ENCODE measurements around the gene GINS3.
"Not testable (repeated sequence)": the region's sequence is repeated elsewhere in the genome, so short reads cannot be mapped to it uniquely, and the experiment has no call there.

Gene GINS3

DNA sequence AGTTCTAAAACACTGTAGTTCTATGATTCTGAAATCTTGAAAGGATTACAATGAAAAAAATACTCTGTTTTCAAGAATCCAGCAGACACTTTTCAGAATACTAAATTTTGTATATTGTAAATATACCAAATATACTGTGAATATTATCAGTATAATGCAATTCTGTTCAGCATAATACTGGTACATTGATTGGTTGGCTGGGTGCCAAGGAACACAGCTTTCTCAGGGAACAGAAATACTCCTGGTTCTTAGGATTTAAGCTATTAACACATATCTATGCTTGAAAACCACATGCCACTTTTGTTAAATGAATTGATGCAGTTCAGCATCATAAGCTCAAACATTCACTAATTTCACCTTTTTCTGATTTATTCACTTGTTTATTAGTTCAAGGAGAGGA, 2.5 kb upstream of the GINS3 start:
- DNase-seq (ENCODE audit: low read depth in 3 of 3): no peak

DNA sequence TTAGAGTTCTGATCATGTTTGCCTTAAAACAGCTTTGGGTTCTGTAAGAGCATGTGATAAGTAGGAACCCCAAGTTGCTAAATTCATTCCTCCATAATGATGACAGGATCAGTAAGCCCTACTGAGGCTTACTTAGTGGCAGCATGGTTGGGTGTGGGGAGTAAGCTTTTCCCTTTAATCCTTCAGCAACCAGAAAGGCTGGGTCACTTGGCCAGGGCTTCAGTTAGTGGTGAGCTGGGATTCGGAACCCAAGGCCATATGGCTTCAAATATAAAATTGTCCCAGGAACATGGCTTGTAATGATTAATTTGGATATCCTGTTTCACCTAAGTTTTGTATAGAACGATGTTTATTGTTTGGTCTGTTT, 850 bp downstream of the GINS3 start:
- no peak for DNase-seq (ENCODE audit: low read depth in 3 of 3)

DNA sequence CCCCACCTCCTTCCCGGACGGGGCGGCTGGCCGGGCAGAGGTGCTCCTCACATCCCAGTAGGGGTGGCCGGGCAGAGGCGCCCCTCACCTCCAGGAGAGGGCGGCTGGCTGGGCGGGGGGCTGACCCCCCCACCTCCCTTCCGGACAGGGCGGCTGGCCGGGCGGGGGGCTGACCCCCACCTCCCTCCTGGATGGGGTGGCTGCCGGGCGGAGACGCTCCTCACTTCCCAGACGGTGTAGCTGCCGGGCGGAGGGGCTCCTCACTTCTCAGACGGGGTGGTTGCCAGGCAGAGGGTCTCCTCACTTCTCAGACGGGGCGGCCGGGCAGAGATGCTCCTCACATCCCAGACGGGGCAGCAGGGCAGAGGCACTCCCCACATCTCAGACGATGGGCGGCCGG, 4.6 kb downstream of the GINS3 start:
- not testable (repeated sequence) for DNase-seq (ENCODE audit: low read depth in 3 of 3)

DNA sequence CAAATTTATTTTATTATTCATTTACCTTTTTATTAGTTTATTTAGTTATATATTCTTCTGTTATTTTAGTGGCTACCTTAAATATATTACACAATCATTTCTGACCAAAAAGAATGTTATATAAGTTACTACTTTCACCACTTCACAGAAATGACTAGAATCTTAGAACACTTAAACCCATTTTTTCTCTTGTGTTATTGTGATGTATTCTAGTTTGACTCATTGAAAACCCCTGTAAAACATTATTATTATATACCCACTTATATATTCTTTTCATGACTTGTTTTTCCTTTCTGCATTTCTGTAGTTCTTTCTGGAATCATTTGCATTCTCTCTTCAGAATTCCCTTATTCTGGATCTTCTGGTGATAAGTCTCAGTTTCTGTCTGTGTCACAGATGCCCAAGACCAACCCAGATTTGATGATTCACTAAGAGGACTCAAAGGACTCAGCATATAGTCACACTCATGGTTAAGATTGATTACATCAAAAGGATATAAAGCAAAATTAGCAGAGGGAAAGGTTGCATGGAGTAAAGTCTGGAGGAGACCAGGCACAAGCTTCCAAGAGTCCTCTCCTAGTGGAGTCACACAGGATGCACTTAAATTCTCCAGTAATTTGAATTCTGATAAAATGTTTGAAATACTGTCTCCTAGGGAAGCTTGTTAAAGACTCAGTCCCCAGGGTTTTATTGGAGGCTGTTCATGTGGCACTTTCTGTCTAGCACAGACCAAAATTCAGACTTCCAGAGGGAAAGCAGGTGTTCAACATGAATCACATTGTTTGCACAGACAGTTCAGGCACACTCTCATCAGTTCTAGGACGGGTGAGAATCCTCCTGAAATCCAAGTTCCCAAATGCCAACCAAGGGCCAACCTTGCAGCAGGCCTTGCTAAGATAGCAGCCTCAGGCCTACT, 7.7 kb downstream of the GINS3 start:
- DNase-seq (ENCODE audit: low read depth in 3 of 3): no peak

DNA sequence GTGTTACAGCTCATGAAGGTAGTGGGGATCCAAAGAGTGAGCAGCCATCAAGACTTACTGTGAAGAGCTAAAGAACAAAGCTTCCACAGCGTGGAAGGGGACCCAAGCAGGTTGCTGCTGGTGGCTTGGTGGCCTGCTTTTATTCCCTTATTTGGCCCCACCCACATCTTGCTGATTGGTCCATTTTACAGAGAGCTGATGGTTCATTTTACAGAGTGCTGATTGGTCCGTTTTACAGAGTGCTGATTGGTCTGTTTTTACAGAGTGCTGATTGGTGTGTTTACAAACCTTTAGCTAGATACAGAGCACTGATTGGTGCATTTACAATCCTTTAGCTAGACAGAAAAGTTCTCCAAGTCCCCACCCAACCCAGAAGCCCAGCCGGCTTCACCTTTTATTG, 9.0 kb downstream of the GINS3 start:
- not testable (repeated sequence) for DNase-seq (ENCODE audit: low read depth in 3 of 3)

DNA sequence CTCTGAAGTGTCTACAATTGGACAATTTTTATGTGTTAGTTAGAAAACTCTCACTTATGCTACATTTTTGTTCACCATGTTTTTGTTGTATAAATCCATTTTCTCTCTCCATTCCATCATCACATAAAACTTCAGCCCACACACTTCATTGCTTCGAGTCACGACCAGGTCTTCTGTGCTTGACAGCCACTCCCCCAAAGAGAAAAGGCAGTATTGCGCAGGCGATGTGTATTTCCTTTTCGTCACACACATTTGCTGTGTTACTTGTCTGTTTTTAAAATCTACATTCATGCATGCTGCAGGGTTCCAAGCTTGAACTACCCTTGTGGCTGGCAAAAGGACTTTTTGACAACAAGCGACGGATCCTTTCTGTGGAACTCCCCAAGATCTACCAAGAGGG, 10.5 kb downstream of the GINS3 start:
- DNase-seq (ENCODE audit: low read depth in 3 of 3): no peak

DNA sequence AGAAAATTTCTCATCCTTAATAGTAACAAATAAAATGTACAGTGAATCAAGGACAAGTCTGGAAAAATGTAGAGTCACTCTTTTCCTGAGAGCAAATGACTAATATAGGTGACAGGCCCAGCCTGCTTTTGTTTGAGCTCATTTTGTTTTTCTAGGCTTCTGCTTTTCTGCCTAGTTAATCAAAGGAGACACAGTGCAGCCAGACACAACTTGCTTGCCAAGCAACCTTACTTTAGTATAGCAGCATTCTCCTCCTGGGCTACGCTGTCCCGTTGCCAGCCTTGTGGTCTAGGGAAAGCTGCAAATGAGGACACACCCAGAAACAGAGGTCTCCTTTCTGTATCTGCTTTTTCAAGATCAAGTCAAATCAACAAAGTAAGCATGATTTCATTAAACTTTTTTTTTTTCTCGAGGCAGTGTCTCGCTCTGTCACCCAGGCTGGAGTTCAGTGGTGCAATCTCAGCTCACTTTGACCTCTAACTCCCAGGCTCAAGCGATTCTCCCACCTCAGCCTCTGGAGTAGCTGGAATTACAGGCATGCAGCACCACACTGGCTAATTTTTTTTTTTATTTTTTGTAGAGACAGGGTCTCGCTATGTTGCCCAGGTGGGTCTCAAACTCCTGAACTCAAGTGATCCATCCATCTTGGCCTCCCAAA, 17.2 kb downstream of the GINS3 start:
- DNase-seq (ENCODE audit: low read depth in 3 of 3): no peak

DNA sequence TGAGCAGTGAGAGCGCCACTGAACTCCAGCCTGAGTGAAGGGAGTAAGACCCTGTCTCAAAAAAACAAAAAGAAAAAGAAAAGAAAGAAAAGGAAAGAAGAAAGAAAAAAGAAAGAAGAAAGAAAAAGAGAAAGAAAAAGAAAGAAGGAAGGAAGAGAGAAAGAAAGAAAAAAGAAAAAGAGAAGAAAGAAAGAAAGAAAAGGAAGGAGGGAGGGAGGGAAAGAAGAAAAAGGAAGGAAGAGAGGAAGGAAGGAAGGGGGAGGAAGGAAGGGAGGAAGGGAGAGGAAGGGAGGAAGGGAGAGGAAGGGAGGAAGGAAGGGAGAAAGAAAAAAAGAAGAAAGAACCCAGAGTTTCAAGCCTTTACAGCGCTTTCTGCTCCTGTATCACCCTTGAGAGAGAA, 19.1 kb downstream of the GINS3 start:
- no peak for DNase-seq (ENCODE audit: low read depth in 3 of 3)

DNA sequence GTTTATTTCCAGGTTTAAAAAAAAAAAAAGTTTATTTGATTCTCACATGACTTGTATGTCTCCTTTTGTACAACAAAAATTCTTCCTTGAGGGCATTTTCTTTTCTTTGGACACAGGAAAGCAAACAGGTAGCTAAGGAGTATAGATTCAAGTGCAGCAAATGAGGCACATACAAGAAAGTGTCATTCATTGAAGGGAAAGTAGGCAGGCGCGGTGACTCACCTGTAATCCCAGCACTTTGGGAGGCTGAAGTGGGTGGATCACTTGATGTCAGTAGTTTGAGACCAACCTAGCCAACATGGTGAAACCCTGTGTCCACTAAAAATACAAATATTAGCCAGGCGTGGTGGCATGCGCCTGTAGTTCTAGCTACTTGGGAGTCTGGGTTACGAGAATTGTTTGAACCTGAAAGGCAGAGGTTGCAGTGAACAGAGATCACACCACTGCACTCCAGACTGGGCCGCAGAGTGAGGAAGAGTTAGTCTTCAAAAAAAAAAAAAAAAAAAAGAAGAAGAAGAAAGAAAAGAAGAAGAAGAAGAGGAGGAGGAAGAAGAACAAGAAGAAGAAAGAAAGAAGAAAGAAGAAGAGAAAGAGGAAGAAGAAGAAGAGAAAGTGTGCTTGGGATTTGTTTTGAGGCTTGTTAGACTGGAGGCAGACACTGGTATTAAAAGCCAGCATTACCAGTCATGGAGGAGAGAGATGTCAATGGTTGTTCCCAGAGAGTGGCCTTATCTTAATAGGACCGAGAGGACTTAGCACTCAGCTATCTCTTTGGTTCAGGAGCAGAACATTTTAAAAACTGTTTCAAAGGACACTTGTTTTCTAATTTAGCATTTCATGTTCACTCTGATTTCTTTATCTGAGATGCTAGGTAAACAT, 19.7 kb downstream of the GINS3 start:
- DNase-seq (ENCODE audit: low read depth in 3 of 3): no peak

DNA sequence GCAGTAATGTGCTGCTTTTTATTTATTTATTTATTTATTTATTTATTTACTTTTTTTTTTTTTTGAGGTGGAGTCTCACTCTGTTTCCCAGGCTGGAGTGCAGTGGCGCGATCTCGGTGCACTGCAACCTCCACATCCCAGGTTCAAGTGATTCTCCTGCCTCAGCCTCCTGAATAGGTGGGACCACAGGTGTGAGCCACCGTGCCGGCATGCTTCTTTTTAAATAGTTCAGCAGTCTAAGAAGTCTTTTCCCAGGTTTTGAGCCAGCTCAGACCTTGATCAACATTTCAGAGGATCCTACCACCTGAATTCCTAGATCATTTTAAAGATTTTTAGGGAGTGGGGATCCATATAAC, 20.3 kb downstream of the GINS3 start:
- not testable (repeated sequence) for DNase-seq (ENCODE audit: low read depth in 3 of 3)

DNA sequence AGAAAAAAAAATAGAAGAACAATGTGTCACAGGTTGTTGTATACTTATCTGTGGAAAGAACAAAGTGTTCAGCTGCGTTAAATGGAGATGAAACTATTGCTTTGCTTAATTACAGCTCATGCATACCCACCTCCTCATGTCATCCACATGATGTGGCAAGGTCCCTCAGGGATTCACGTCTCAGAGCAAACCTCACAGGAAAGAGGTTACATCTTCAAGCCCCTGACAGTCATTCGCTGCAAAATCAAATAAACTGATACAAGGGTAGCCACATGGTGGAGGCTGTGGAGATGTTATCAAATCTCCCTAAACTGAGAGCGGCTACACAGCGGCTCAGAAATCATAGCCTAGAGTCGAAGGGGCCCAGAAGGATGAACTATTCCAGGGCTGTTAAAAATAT, 21.1 kb downstream of the GINS3 start:
- DNase-seq (ENCODE audit: low read depth in 3 of 3): no peak

DNA sequence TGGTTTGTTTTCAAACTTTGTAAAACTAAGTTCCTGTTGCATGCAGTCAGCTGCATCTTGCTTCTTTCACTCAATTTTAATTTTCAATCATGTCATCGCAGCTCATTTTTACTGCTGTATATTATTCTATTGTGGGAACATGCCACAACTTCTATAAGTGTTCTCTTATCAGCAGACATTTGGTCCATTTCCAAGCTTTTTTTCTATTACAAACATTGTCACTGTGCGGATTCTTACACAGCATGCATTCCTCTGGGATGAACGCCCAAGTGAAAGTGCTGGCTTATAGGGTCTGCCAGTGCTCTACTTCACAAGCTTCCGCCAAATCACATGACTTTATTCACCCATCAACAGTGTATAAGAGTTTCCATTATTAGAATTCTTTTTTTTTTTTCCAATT, 22.7 kb downstream of the GINS3 start:
- DNase-seq (ENCODE audit: low read depth in 3 of 3): no peak

DNA sequence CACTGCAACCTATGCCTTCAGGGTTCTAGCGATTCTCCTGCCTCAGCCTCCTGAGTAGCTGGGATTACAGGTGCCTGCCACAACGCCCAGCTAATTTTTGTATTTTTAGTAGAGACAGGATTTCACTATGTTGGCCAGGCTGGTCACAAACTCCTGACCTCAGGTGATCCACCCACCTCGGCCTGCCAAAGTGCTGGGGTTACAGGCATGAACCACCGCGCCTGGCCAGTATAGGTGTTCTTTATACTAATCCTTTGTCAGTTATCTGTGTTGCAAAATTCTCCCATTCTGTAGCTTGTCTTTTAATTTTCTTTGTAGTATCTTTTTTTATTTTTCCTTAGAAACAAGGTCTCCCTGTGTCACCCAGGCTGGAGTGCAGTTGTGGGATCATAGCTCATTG, 23.7 kb downstream of the GINS3 start:
- DNase-seq (ENCODE audit: low read depth in 3 of 3): not testable (repeated sequence)

DNA sequence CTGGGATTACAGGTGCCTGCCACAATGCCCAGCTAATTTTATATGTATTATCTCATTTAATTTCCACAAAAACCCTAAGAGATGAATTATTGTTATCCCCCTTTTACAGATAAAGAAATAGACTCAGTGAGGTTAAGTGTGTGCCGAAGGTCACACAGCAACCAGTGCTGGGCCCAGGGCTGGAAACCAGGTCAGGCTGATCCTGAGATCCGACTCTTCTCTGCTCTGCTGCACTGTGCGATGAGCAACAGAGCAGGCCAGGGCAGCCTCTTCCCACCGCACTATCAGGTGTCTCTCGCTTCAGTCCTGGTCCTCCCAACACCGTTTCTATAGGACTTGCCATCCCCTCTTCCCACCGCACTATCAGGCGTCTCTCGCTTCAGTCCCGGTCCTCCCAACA, 24.8 kb downstream of the GINS3 start:
- DNase-seq (ENCODE audit: low read depth in 3 of 3): no peak

DNA sequence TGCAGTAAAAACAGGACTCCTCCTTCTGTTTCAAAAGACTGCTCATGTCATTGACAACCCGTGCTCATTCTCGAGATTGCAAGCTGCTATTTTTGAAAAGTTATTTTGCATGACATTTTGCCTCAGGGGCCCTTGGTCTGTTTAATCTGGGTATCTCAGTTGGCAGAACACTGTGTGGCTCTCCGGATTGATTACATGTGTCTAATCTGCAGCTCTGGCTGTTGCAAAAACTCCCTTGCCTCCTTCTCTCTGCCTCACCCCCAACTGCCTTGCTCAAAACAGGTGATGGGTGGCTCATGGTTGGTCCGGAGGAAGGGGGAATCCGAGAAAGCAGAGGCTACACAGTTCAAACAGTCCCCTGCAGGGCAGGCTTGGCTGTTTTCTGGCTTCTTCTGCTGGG, 25.3 kb downstream of the GINS3 start:
- DNase-seq (ENCODE audit: low read depth in 3 of 3): no peak

DNA sequence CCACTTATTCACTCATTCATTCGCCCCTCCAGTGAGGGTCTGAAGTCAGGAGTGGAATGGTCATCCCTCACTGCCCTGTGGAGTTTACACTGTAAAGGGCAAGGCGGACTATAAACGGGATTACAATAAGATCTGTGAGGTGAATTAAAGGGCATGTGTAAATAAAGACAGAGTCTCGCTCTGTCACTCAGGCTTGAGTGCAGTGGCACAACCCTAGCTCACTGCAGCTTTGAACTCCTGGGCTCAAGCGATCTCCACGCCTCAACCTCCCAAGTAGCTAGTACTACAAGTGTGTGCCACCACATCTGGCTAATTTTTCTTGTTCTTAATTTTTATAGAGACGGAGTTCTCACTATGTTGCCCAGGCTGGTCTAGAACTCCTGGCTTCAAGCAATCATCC, 25.8 kb downstream of the GINS3 start:
- DNase-seq (ENCODE audit: low read depth in 3 of 3): no peak

DNA sequence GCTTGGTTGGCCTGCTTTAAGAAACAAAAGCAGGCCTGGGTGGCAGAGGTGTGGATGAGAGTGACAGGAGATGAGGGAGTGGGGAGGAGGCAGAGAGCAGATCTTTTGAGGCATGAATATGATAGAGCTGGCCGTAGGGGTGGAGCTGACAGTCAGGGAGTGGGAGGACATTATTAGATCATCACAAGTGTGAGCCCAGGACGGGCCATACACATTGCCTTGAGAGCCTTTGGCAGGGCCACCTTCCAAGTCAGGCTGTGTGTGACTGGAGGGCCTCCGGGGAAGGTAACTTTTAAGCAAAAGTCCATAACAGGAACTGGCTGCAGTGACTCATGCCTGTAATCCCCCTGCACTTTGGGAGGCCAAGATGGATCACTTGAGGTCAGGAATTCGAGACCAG, 26.3 kb downstream of the GINS3 start:
- DNase-seq (ENCODE audit: low read depth in 3 of 3): no peak

DNA sequence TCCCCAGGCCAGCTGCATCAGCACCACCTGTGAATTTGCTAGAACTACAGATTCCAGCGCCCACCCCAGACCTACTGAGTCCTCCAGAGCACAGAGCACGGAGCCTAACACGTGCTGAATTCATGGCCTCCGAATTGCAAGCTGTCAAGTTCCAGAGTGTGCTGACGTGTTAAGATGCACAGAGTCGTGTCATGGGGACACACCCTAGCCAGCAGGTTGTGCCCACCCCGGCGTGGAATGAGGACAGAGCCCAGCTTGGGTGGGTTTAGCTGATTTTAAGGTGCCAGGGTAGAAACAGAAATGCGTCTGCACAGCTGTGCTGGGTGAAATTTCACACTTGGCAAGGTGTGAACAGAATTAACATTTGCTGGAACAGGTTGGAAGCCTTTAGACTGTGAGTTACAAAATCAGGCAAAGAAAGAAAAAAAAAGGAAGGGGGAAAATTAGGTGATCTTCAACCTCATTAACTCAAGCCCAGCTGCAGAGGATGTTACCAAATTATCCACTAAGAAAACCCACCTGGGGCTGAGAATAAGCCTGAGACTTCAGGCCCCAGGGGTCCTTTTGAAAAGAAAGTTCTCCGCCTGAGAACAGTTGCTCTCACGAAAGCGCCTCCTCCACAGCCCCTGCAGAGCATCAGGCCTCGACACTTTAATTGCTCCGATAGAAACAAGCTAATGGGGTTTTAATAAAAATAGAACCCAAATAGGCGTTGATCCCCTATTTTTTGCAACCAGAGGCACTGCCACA, 27.1 kb downstream of the GINS3 start:
- DNase-seq (ENCODE audit: low read depth in 3 of 3): no peak

DNA sequence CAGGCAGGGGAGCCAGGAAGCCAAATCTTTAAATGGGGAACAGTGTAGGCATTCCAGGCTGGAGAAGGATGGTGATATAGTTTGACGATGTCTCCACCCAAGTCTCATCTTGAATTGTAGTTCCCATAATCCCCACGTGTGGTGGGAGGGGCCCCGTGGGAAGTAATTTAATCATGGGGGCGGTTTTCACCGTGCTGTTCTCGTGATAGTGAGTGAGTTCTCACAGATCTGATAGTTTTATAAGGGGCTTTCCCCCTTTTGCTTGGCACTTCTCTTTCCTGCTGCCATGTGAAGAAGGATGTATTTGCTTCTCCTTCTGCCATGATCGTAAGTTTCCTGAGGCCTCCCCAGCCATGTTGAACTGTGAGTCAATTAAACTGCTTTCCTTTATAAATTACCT, 28.8 kb downstream of the GINS3 start:
- DNase-seq (ENCODE audit: low read depth in 3 of 3): no peak

DNA sequence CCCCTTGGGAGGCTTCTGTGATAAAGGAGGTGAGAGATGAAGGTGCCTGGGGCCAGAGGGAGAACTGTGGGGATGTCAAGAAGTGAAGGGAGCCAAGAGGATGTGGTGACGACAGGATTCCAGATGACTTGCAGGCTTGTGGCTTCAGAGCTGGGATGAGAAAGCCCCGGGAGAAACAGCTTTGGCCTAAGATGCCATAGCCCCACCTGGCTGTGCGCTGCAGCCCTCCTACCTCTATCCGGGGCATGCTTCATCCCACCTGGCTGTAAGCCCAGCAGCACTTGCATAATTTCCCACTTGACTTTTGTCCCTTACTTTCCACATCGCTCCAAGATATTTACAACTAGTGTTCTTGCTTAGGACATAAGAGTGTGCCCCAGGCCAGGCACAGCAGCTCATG, 29.3 kb downstream of the GINS3 start:
- DNase-seq (ENCODE audit: low read depth in 3 of 3): no peak

DNA sequence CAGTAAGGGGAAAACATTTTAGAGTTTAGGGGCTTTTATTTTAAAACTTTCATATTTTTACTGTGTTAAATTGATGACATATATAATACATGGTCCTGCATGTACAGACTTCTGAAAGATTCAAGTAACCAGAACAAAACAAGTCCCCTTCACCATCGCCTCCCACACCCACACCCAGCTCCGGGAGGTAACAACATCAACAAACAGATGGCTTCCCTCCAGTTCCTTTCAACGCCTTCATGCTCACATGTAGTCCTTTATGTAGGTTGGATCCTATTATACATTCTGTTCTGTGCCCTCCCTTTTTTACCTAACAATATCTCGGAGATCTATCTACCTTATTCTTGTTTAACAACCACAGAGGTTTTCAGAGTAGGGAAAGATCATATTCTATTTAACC, 30.5 kb downstream of the GINS3 start:
- DNase-seq (ENCODE audit: low read depth in 3 of 3): no peak

DNA sequence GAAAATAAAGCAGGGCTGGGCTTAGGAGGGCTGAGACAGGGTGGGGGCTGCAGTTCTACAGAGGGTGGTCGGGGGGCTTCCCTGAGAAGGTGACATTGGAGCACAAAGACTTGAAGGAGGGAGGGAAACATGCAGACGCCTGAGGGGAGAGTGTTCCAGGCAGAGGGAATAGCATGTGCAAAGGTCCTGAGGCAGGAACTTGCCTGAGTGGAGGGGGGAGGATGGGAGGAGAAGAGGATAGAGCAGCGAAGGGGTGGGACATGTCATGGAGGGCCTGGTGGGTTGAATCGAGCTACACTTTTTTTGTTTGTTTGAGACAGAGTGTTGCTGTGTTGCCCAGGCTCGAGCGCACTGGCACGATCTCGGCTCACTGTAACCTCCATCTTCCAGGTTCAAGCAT, 33.0 kb downstream of the GINS3 start:
- DNase-seq (ENCODE audit: low read depth in 3 of 3): no peak
